Measurements from ENCODE around the gene CTTN.
"Not testable (repeated sequence)": the region's sequence is repeated elsewhere in the genome, so short reads cannot be mapped to it uniquely, and the experiment has no call there.

The CTTN gene

DNA sequence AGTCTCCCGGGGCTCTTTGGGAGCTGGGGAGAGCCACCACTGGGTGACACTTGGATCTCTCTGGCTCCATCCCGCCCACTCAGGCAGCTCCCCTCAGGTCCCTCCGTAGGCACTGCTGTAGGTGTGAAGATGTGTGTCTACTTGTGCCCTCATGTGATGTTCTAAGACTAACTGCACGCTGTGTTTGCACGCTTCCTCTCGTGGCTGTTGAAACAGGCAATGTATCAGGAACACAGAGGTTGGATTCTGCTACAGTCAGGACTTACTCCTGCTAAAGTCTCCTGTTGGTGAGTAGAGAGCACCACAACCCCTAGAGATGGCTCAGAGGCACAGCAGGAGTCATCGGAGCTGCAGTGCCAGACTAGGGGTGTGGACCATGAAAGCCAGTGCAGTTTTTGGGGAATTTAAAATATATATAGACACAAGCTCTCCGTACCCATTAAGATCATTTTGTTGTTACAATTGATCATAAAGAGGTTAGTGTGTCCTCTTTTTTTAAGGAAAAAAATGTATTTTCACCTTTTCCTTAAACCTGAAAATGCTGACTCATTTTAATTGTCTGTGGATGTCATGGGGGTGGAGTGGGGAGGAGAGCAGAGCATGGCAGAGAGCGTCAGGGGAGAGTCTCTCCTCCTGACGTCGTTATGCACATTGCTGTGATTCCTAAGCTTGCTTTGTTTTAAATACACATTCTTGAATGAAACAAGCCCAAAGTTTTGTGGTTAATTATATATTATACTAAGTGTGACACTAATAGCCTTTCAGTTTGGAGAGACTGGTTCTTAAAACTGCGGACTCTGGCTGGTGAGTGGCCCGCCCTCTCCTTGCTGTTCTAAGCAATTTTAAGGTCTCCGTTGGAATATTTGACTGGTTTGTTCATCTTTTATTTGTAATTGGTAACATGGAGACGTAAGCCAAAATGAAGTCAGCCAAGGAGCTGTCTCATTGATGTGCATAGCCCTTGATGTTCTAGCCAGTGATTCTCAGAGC, 16.2 kb upstream of the CTTN start:
- no peak for DNase-seq

GRCh38 chr11:70383664-70384565, 14.4 kb upstream of the CTTN start:
- no peak for DNase-seq

DNA sequence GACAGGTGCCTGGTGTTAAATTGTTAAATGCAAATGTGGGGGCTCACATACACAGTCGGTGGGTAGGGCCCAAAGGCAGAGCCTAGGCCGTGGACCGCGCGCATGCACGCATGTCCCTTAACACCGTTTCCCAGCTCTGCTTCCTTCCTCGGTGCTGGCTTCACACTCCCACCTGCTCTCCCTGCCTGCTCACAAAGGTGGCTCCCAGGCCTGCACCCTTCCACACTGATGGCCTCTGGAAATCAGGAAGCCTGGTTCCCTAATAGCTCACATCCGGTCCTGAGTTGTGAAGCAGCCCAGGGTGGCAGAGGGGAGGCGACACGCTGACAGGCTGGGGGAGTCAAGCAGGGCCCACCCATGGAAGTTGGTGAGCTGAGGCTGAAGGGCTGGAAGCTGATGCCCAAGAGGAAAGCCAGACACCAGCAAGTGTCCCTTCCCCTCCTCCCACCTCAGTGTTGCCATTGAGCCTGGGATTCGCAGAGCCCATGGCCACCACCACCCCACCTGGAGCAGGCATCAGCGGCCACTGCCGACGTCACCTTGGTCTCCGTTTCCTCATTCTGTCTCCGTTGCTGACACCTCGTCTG, 13.7 kb upstream of the CTTN start:
- no peak for DNase-seq

DNA sequence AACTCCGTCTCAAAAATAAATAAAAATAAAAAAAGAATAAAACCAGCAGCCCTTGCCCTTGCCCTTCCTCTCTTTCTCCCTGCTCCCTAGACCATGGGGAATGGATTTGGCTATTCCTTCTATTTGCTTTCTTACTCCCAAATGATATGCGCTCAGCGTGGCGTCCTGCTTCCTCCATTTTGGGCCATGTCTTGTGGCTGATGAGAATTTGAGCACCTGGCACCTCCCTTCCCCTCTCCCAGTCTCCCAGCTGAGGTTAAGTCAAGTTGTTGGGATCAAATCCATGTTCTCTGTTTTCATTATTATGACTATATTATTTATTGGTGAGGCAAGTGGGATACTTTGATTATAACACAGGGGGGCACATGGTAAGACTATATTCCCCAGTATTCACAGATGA, 10.8 kb upstream of the CTTN start:
- no peak for DNase-seq

DNA sequence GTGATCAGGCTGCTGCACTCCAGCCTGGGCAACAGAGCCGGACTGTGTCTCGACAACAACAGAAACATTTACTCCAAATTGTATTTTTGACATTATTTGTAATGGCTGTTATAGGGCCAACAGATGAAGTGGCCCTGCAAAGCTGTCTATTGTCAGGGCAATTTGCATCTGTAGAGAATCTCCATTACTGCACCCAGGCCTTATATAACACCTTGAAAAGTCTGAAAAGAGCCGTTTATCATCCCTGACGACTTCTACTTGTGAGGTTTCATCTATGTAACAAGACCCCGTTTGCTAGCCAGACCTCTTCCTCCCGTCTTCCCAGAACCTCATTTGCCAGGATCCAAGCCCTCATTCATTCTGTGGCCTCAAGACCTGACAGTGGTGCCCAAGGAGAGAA, 9.1 kb upstream of the CTTN start:
- no peak for DNase-seq

DNA sequence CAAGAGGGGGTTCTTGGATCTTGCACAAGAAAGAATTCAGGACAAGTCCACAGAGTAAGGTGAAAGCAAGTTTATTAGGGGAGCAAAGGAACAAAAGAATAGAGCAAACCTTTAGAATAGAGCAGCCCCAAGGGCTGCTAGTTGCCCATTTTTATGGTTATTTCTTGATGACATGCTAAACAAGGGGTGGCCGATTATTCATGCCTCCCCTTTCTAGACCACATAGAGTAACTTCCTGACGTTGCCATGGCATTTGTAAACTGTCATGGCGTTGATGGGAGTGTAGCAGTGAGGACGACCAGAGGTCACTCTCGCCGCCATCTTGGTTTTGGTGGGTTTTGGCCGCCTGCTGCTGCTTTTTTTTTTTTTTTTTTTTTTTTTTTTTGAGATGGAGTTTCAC, 7.4 kb upstream of the CTTN start:
- DNase-seq, result not testable (repeated sequence)

- DNase-seq, result no peak
Measured at GRCh38 chr11:70394211-70394950, 3.9 kb upstream of the CTTN start.

DNA sequence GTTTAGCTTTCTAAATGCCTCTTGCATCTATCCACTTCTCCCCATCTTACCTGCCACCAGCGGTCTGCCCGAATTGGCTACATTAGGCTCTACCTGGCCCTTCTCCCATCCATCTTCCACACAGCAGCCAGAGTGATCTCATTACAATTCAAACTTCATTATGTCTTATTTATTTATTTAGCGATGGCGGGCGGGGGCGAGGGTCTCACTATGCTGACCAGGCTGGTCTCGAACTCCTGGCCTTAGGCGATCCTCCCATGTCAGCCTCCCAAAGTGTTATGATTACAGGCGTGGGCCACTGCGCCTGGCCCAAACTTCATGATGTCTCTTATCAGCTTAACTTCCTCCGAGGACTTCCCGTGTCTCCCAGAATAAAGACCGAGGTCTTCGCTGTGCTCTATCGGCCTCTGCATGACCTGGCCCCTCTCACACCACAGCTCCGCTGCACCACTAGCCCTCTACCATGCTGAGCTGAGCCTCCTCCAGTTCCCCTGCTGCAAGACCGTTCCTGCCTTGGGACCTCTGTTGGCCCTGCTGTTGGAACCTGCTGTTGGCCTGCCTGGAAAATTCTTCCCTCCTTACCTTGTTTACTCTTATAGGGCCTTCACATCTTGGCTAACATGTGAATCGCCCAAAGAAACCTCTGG, 870 bp upstream of the CTTN start:
- no peak for DNase-seq

GRCh38 chr11:70398834-70399680, 728 bp downstream of the CTTN start:
- no peak for DNase-seq

GRCh38 chr11:70399681-70400112, 1.4 kb downstream of the CTTN start:
- no peak for DNase-seq

DNA sequence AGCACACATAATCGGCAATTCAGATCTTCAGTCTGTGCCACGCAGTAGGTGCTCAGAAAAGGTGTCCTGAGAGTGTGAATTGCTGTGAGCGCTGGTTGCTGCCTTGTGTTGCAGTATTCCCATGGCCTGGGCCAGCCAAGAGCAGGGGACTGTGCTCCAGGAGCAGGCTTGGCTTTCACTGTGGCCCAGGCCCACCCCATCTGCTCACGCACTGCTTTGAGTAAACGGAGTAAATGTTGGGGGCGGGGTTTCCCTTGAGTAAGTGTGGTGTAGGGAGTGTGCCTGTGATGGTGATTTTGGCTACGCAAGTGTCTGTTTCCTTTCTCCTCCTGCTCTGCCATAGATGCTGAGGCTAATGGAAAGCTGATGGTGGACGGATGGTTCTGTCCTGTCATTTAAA, 2.3 kb downstream of the CTTN start:
- DNase-seq, result no peak

DNA sequence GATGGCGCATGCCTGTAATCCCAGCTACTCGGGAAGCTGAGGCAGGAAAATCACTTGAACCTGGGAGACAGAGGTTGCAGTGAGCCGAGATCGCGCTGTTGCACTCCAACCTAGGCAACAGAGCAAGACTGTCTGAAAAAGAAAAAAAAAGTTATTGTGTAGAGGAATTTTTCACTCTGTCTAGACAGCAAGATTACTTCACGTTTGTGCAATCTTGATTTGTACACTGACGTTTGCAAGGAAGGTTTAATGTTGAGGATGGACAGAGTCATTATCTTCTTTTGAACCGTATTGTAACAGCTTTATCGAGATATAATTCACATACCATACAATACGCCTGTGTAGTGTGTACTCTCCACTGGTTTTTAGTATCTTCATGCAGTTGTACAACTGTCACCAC, 3.7 kb downstream of the CTTN start:
- DNase-seq, result no peak

GRCh38 chr11:70402685-70403084, 4.4 kb downstream of the CTTN start:
- DNase-seq, result no peak

DNA sequence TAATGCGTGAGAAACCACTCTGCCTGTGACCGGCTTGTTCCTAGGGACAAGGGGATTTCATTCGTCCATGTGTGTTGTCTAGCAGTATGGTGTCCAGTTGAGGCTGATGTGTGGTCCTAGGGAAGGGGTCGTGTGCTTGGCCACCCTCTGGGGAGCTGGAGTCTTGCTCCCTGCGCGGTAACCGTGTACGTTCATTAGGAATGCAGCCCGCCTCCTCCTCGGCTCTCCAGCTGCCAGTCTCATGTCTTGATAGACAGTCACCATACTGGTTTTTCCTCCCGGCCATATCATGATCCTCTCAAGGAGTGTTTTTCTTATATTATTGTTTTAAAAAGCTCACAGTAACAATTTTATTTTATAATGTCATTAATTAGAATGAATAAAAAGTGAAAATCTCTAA, 5.9 kb downstream of the CTTN start:
- DNase-seq, result no peak

GRCh38 chr11:70405679-70406395, 7.5 kb downstream of the CTTN start:
- no peak for DNase-seq

- no peak for DNase-seq
Measured at GRCh38 chr11:70407121-70407520, 8.8 kb downstream of the CTTN start.

DNA sequence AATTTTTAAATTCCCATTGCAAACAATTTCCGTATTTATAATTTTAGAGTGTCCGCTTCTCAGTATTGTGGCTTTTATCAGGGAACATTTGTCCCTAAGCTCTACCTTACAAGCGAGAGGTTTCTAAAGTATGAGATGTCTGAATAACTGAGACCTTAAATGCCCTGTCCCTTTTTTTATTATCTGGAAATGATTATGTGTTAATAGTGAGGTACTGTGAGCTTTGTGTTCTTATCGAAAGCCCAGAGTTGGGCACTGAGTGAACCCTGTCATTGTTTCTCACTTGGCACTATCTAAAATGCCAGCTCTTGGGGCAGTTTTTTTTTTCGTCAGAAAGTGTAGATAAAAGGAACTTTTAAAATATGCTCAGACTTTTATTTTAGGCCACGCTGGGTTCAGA, 9.5 kb downstream of the CTTN start:
- no peak for DNase-seq

DNA sequence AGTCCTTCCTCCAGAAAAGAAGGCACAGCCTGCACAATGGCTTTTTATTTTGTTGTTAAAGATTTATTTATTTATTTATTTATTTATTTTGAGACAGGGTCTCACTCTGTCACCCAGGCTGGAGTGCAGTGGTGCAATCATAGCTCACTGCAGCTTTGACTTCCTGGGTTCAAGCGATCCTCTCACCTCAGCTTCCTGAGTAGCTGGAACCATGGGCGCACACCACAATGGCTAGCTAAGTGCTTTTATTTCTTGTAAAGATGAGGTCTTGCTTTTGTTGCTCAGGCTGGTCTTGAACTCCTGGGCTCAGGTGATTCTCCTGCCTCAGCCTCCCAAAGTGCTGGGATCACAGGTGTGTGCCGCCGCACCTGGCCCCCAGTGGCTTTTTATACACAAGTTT, 10.0 kb downstream of the CTTN start:
- DNase-seq, result not testable (repeated sequence)

GRCh38 chr11:70409437-70409836, 11.1 kb downstream of the CTTN start:
- no peak for DNase-seq

GRCh38 chr11:70409871-70410270, 11.5 kb downstream of the CTTN start:
- DNase-seq, result no peak

Data from NCI-H1694 (cell line).